Endothelial cell of umbilical vein (primary cell): ENCODE results near the gene ZBTB7C. TPM values are rescaled to one million over a fixed set of nuclear protein-coding genes. Genes with fewer than 3 reads are reported as not detected.

Experiments used
- BruUV-seq: library from RNA; stranded (reverse); fragments of 400-500 nt; replicated peaks from 2 replicates; lab custom pipeline; 2021; lab: Mats Ljungman, UMichigan
- CTCF ChIA-PET: fragments of 300-600, 350-600 bp; sonication (Branson Sonifier 250); formaldehyde crosslinking; loops from one replicate; lab custom pipeline; 2021; ENCODE audit warnings: antibody characterized with exemption, inconsistent platforms; lab: Charles Lee
- POLR2A ChIA-PET: fragments of 300-600, 350-600 bp; sonication (Branson Sonifier 250); formaldehyde crosslinking; loops from one replicate; lab custom pipeline; 2021; ENCODE audit warnings: antibody characterized with exemption, inconsistent platforms; lab: Charles Lee
- DNase-seq: peaks from one replicate; pipeline ENCODE4 v3.0.0-alpha.2; 2011; ENCODE audit warnings: low read depth, low spot score
- FAIRE-seq: peaks from 2 replicates; lab custom pipeline; 2011; peaks lifted over from hg19 to GRCh38; lab: Jason Lieb, UNC
- H2AFZ ChIP-seq: 2 replicates; pipeline ENCODE4 v1.6.0; 2012; ENCODE audit warnings: low read depth, low read length, control low read depth, inconsistent platforms
- H3K27ac ChIP-seq: 2 replicates; pipeline ENCODE4 v1.5.1; 2011; ENCODE audit warnings: low read depth, mild to moderate bottlenecking, control low read depth, low read length, moderate library complexity; ENCODE audit not compliant: insufficient read depth
- H3K27me3 ChIP-seq, 2 experiments: 2 replicates each; pipeline versions ENCODE4 v1.6.0 to v1.6.1; 2011; ENCODE audit warnings: low read length in 2 of 2, mixed read lengths in 1 of 2; ENCODE audit not compliant: control insufficient read depth in 2 of 2, insufficient read depth in 2 of 2
- H3K36me3 ChIP-seq, 2 experiments: 2 replicates in 1 of 2; 3 replicates in 1 of 2; pipeline ENCODE4 v1.5.1; 2011; ENCODE audit warnings: low read length in 2 of 2, mild to moderate bottlenecking in 1 of 2, moderate library complexity in 1 of 2; ENCODE audit not compliant: control insufficient read depth in 2 of 2, insufficient read depth in 2 of 2; ENCODE audit errors: extremely low read depth in 1 of 2
- H3K4me1 ChIP-seq: 3 replicates; pipeline ENCODE4 v1.5.1; 2011; ENCODE audit warnings: mild to moderate bottlenecking, low read length; ENCODE audit not compliant: control insufficient read depth, insufficient read depth; ENCODE audit errors: extremely low read depth
- H3K4me2 ChIP-seq: 2 replicates; pipeline ENCODE4 v1.6.1; 2011; ENCODE audit warnings: low read length, control low read depth, mixed read lengths; ENCODE audit not compliant: insufficient read depth
- H3K4me3 ChIP-seq, 3 experiments: fragments of 200-600 bp in 1 of 3; sonication (generic), shearing (Covaris generic) in 1 of 3; replicated peaks in 1 of 3; 2 replicates each; pipeline ENCODE4 v1.5.1; 2011 to 2016; ENCODE audit warnings: control low read depth in 3 of 3, low read length in 3 of 3, mild to moderate bottlenecking in 2 of 3, inconsistent platforms in 1 of 3, low read depth in 1 of 3, moderate library complexity in 1 of 3; ENCODE audit not compliant: insufficient read depth in 1 of 3
- H3K79me2 ChIP-seq: 2 replicates; pipeline ENCODE4 v1.6.0; 2012; ENCODE audit warnings: low read length, inconsistent platforms; ENCODE audit not compliant: control insufficient read depth, insufficient read depth
- H3K9ac ChIP-seq: replicated peaks from 2 replicates; pipeline ENCODE3; 2011; ENCODE audit warnings: low read length, control low read depth; ENCODE audit not compliant: insufficient read depth; ENCODE audit errors: extremely low read depth
- H3K9me1 ChIP-seq: replicated peaks from 3 replicates; pipeline ENCODE4 v1.6.0; 2011; ENCODE audit warnings: mild to moderate bottlenecking, low read length; ENCODE audit not compliant: control insufficient read depth, insufficient read depth; ENCODE audit errors: extremely low read depth
- H3K9me3 ChIP-seq: replicated peaks from 2 replicates; pipeline ENCODE4 v1.5.1; 2012; ENCODE audit warnings: low read length, inconsistent platforms; ENCODE audit not compliant: control insufficient read depth, insufficient read depth
- H4K20me1 ChIP-seq: replicated peaks from 2 replicates; pipeline ENCODE3; 2011; ENCODE audit warnings: mild to moderate bottlenecking, low read length; ENCODE audit not compliant: control insufficient read depth, insufficient read depth; ENCODE audit errors: extremely low read depth
- EZH2 ChIP-seq: IDR thresholded peaks from 2 replicates; pipeline ENCODE4 v1.6.1; 2012; ENCODE audit warnings: borderline replicate concordance, low read depth, mild to moderate bottlenecking, moderate library complexity, low read length, inconsistent platforms; ENCODE audit not compliant: severe bottlenecking
- FOS ChIP-seq: IDR thresholded peaks from 2 replicates; pipeline ENCODE4 v1.6.1; 2011; ENCODE audit warnings: mild to moderate bottlenecking, low read length, moderate library complexity, borderline replicate concordance; ENCODE audit not compliant: insufficient read depth
- GATA2 ChIP-seq: IDR thresholded peaks from 2 replicates; pipeline ENCODE4 v1.7.0; 2011; ENCODE audit warnings: low read depth, mild to moderate bottlenecking, moderate library complexity, mixed read lengths, low read length; ENCODE audit not compliant: insufficient read length, insufficient read depth
- JUN ChIP-seq: IDR thresholded peaks from 2 replicates; pipeline ENCODE4 v1.6.1; 2011; ENCODE audit warnings: borderline replicate concordance, low read depth; ENCODE audit not compliant: insufficient read length, insufficient read depth
- MYC ChIP-seq: IDR thresholded peaks from one replicate; pipeline ENCODE4 v1.6.1; 2011; ENCODE audit warnings: mild to moderate bottlenecking, low read depth, low read length
- POLR2A ChIP-seq: IDR thresholded peaks from 2 replicates; pipeline ENCODE4 v1.6.1; 2012; ENCODE audit warnings: low read depth, mild to moderate bottlenecking, control low read depth, low read length
- POLR2AphosphoS5 ChIP-seq: IDR thresholded peaks from 2 replicates; pipeline ENCODE4 v1.6.1; 2012; ENCODE audit warnings: low read depth, mild to moderate bottlenecking, control low read depth, low read length, moderate library complexity; ENCODE audit not compliant: insufficient read depth
- dilution Hi-C: fragments of 300-500 bp; cut with MboI; formaldehyde crosslinking; loops from one replicate; pipeline ENCODE4 v1.15.0; 2019; ENCODE audit warnings: low sequenced_read_pairs; ENCODE audit not compliant: extremely low pct_ligation_motif_present
- intact Hi-C: fragments of 100-400 bp; cut with micrococcal nuclease; formaldehyde crosslinking; loops from one replicate; pipeline ENCODE4 v1.10.0; 2022
- polyA plus RNA-seq, 4 experiments: library from polyadenylated mRNA; depleted of rRNA in 3 of 4; stranded (reverse) in 3 of 4; unstranded in 1 of 4; fragments of >200 nt; gene quantifications; 2 replicates each; pipeline versions ENCODE4 v1.2.1 to v1.2.3, GENCODE V29; 2011 to 2012; ENCODE audit warnings: missing spikeins in 1 of 4
- total RNA-seq: library from RNA; stranded (reverse); gene quantifications from 2 replicates; pipeline ENCODE4 v1.2.3, GENCODE V29; 2021
- TF ChIP-seq, protein P1 (sequence below): IDR thresholded peaks from 2 replicates; pipeline ENCODE4 v1.6.1; 2011; ENCODE audit not compliant: insufficient read depth, insufficient read length
- TF ChIP-seq, protein P2 (sequence below), 2 donors: IDR thresholded peaks; 1 replicate in 1 of 2; 2 replicates in 1 of 2; pipeline ENCODE4 v1.5.1; 2011; ENCODE audit warnings: low read length in 2 of 2, mild to moderate bottlenecking in 2 of 2, moderate library complexity in 2 of 2, control low read depth in 1 of 2, inconsistent platforms in 1 of 2, low read depth in 1 of 2; ENCODE audit not compliant: insufficient read depth in 1 of 2; ENCODE audit errors: extremely low read depth in 1 of 2

The ZBTB7C gene
- total and polyA plus RNA-seq, 2 donors (not counting 3 experiments of a cell fraction or from before 2014, with no cell fraction given): not detected

DNA sequence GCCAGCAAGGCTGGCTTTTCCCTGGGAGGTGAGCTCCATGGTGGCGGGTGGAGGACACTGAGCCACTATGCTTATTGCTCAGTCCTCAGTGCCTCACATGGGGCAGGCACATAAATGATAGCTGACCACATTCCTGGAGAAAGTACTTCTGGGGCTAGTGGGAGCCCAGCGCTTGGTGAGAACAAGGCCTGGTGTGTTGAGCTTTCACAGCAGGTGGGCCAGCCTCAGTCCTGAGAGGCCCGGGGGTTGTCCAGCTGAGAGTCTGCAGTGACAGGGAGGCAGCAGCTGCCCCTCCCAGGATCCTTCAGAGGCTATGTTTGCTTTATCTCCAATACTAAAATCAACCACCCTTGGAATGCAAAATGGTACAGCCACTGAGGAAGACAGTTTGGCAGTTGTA is 217.7 kb downstream of the ZBTB7C start:
- no peak overlapping the region for H3K4me2 ChIP-seq
- no peaks in the 10 kb centered on the region for H3K36me3 ChIP-seq
- no peak overlapping the region for H3K9ac ChIP-seq
- ChIA-PET POLR2A (no interaction called here), CTCF (no interaction called here)
- no peak overlapping the region for H2AFZ ChIP-seq
- no peaks in the 10 kb centered on the region for H3K9me1 ChIP-seq
- dilution Hi-C loops: no loop called here
- H3K4me3 ChIP-seq: no peak overlapping the region
- no peak overlapping the region for H3K27ac ChIP-seq
- no TSS peak for BruUV-seq
- H3K79me2 ChIP-seq: no peaks in the 10 kb centered on the region
- TF ChIP-seq, protein P1, sequence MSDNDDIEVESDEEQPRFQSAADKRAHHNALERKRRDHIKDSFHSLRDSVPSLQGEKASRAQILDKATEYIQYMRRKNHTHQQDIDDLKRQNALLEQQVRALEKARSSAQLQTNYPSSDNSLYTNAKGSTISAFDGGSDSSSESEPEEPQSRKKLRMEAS: no peak
- TF ChIP-seq FOS (no peak), GATA2 (no peak), EZH2 (no peak), POLR2AphosphoS5 (no peak), POLR2A (no peak), JUN (no peak), MYC (no peak)
- TF ChIP-seq, protein P2, sequence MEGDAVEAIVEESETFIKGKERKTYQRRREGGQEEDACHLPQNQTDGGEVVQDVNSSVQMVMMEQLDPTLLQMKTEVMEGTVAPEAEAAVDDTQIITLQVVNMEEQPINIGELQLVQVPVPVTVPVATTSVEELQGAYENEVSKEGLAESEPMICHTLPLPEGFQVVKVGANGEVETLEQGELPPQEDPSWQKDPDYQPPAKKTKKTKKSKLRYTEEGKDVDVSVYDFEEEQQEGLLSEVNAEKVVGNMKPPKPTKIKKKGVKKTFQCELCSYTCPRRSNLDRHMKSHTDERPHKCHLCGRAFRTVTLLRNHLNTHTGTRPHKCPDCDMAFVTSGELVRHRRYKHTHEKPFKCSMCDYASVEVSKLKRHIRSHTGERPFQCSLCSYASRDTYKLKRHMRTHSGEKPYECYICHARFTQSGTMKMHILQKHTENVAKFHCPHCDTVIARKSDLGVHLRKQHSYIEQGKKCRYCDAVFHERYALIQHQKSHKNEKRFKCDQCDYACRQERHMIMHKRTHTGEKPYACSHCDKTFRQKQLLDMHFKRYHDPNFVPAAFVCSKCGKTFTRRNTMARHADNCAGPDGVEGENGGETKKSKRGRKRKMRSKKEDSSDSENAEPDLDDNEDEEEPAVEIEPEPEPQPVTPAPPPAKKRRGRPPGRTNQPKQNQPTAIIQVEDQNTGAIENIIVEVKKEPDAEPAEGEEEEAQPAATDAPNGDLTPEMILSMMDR (IDR thresholded peaks at IDR 0.05; ENCODE audit: extremely low read depth in 1 of 2, insufficient read depth in 1 of 2, low read depth in 1 of 2, low read length in 2 of 2): no peak
- intact Hi-C loops: no loop called here
- DNase-seq (no peak), FAIRE-seq (no peak)
- H3K4me1 ChIP-seq: no peaks in the 10 kb centered on the region
- no peaks in the 10 kb centered on the region for H3K9me3 ChIP-seq
- peaks cover 0 to 2% of the 10 kb centered on the region in 2 experiments for H3K27me3 ChIP-seq
- no peaks in the 10 kb centered on the region for H4K20me1 ChIP-seq
